ENCODE results near the gene EFNB1.

DNA sequence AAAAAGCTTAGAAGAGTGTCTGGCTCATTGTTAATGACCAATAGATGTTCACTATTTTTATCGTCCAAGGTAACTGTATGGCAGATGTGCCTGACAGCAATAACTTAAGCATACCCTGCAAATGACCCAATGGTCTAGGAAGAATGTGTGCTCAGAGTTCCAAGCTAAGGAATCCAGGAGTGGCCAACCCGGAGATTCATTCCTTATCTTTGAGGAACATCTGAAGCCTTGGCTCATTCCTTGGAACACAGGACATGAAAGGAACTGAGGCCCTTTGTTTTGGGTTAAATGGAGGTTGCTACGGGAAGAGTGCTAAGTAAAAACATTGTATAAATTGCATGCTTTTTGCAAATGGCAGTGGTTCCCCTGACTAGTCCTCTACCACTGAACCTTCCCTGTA is 38.9 kb upstream of the EFNB1 start:
- TF ChIP-seq MYB (IDR thresholded peaks at IDR 0.05; ENCODE audit: borderline replicate concordance, low read depth, low read length) (no peak), NFYA (IDR thresholded peaks at IDR 0.05; ENCODE audit: borderline replicate concordance, low read depth, low read length) (no peak), POLR2A (IDR thresholded peaks at IDR 0.05; ENCODE audit: low read depth, low read length) (no peak), PAX8 (IDR thresholded peaks at IDR 0.05) (no peak)
- TF ChIP-seq, protein P1, sequence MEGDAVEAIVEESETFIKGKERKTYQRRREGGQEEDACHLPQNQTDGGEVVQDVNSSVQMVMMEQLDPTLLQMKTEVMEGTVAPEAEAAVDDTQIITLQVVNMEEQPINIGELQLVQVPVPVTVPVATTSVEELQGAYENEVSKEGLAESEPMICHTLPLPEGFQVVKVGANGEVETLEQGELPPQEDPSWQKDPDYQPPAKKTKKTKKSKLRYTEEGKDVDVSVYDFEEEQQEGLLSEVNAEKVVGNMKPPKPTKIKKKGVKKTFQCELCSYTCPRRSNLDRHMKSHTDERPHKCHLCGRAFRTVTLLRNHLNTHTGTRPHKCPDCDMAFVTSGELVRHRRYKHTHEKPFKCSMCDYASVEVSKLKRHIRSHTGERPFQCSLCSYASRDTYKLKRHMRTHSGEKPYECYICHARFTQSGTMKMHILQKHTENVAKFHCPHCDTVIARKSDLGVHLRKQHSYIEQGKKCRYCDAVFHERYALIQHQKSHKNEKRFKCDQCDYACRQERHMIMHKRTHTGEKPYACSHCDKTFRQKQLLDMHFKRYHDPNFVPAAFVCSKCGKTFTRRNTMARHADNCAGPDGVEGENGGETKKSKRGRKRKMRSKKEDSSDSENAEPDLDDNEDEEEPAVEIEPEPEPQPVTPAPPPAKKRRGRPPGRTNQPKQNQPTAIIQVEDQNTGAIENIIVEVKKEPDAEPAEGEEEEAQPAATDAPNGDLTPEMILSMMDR (IDR thresholded peaks at IDR 0.05 in 2 of 3, conservative IDR thresholded peaks at IDR 0.05 in 1 of 3; ENCODE audit: control insufficient read depth in 2 of 3, extremely low read depth in 1 of 3, insufficient read depth in 1 of 3, low read depth in 3 of 3, low read length in 3 of 3) = no peak
- TF ChIP-seq, protein P2, sequence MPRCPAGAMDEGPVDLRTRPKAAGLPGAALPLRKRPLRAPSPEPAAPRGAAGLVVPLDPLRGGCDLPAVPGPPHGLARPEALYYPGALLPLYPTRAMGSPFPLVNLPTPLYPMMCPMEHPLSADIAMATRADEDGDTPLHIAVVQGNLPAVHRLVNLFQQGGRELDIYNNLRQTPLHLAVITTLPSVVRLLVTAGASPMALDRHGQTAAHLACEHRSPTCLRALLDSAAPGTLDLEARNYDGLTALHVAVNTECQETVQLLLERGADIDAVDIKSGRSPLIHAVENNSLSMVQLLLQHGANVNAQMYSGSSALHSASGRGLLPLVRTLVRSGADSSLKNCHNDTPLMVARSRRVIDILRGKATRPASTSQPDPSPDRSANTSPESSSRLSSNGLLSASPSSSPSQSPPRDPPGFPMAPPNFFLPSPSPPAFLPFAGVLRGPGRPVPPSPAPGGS (IDR thresholded peaks at IDR 0.05; ENCODE audit: borderline replicate concordance, insufficient read depth, low read depth, low read length, poor library complexity, severe bottlenecking) = no peak
